GM21723 (cell line): ENCODE data around the gene EIF4E2.
"Not testable (repeated sequence)": the region's sequence is repeated elsewhere in the genome, so short reads cannot be mapped to it uniquely, and the experiment has no call there.

Source experiments
- ATAC-seq: cut with Tn5 transposase; IDR thresholded peaks from one replicate; pipeline ENCODE4 v1.9.1; 2021; ENCODE audit warnings: mild to moderate bottlenecking, moderate library complexity; ENCODE audit not compliant: unreplicated experiment

EIF4E2 gene

GRCh38 chr2:232521959-232522622, 28.4 kb upstream of the EIF4E2 start:
- no peak for ATAC-seq

- ATAC-seq = no peak
Measured at GRCh38 chr2:232522623-232523401, 27.7 kb upstream of the EIF4E2 start.

- no peak for ATAC-seq
Measured at GRCh38 chr2:232523402-232523681, 27.1 kb upstream of the EIF4E2 start.

DNA sequence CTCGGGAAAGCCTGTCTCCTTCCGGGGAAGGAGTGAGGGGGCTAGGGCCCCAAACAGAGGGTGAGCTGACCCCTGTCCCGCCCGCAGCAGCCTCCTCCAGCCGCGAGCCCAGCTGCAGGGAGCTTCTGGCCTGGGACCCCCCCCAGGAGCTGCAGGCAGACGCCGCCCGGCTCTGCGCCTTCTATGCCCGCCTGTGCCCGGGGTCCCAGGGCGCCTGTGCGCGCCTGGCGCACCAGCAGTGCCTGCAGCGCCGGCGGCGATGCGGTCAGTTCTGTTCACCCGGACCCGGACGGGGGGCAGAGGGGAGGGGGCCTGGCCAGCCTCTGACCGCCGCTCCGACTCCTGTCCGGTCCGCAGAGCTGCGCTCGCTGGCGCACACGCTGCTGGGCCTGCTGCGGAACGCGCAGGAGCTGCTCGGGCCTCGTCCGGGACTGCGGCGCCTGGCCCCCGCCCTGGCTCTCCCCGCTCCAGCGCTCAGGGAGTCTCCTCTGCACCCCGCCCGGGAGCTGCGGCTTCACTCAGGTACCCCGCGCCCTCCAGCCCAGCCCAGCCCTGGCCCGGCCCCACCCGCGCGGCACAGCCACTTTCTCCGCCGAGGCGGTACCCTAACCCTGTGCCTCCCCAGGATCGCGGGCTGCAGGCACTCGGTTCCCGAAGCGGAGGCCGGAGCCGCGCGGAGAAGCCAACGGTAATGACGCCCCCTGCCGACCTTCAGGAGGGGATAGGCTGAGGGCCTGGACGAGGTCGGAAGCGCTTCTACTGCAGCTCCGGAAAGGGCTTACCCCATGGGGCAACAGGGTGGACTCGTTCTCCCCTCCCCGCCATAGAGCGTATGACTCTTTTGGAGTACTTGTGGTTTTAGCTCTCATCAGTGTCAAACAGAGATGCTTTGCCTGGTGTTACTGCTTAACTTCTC, 26.5 kb upstream of the EIF4E2 start:
- no peak for ATAC-seq

GRCh38 chr2:232524771-232525170, 25.7 kb upstream of the EIF4E2 start:
- ATAC-seq = no peak

DNA sequence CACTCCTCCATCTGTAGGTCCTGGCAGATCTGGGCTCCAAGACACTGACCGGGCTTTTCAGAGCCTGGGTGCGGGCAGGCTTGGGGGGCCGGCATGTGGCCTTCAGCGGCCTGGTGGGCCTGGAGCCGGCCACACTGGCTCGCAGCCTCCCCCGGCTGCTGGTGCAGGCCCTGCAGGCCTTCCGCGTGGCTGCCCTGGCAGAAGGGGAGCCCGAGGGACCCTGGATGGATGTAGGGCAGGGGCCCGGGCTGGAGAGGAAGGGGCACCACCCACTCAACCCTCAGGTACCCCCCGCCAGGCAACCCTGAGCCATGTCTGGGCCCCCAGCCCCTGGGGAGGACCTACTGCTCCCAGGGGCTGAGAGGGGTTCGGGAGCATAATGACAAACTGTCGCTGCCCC, 25.3 kb upstream of the EIF4E2 start:
- no peak for ATAC-seq

DNA sequence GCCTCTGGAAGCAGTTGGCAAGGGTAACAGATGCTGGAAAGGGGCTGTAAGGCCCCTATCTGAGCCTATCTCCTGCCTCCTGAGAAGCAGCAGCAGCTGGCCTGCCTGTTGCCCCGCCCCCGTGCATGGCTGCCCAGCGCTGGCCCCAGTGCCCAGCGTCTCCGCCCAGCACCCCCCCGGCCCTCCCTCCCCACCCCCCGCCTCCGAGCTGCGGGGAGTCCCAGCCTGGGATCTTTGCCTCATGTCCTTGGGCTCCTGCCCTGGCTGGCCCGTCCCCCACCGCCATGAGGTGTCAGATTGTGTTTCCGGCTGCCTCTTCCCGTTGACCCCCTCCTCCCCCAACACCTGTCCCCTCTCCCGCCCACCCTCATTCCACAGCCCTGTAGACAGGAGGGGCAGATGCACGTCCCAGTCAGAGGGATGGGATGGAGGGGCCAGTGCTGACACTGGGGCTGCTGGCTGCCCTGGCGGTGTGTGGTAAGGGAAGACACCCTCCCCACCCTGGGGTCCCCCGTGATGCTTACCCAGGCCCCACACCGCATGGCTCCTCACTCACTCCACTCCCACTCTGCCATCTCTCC, 24.6 kb upstream of the EIF4E2 start, which contains the start of gene CHRND:
TSS of gene CHRND (plus strand) at position 370 of the 581 bp plus-strand sequence. CDS start at position 426, 56 bp downstream.
- no peak for ATAC-seq

DNA sequence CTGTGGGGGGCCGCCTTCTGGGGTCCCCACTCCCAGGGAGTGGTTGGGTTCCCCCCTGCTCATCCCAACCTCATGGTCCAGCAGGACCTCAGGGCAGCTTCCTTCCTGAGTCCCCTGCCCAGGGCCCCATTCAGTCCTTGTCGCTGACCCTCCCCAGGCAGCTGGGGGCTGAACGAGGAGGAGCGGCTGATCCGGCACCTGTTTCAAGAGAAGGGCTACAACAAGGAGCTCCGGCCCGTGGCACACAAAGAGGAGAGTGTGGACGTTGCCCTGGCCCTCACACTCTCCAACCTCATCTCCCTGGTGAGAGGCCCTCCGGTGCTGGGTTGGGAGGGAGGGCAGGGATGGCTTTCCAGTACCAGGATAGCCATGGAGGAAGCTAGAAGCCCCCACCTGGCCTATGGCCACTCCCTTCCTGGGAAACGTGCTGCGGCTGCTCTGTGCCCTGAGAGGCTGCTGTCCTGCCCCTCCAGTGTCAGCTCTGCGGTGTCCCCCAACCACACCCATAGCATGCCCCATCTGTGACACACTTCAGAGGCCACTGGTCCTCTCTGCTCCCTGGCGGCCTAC, 24.0 kb upstream of the EIF4E2 start:
- ATAC-seq = no peak

DNA sequence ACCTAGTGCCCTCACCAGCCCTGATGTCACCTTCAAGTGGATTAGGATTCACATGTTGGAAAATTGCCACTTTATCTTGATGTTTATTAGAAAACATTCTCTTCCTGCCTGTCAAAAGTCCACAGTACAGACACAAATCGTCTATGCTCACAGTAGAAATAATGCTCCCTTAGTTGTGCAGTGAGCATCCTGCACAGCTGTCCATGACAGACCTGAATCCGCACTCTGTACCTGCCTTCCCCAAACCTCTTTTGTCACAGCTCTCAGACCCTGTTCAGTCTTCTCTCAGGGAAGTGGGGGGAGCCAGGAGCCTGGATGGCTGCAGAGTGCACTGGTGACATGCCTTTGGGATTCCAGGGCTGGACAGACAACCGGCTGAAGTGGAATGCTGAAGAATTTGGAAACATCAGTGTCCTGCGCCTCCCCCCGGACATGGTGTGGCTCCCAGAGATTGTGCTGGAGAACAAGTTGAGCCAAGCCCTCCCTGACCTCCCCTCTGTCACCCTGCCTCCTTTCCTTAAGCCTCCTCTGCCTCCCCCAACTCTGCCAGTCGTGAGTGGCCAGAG, 22.5 kb upstream of the EIF4E2 start:
- no peak for ATAC-seq

DNA sequence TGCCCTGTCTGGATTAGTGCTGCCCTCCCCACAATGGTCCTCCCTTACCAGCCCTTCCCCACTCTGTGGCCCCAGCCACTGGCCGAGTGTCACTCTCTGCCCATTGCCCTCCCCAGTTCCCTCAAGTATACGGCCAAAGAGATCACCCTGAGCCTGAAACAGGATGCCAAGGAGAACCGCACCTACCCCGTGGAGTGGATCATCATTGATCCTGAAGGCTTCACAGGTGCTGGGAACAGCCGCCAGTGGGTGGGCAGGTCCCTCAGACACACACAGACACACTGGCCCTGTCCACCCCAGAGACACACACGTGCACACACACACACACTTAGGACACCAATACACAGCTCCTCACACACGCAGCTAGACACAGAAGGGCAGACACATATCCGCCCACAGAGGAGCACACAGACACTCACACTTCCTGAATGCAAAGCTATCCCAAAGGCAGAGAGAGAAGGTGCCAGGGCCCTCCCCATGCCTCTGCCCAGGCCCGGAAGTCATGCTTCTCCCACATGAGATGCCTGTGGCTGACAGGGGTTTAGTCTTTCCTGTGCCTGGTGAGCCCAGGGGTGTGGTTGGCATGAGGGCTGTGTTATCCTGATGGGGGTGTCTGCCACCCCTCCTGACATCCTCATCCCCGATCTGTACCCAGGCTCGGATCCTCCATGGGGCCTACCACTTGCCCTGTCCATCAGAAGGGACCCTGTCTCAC, 21.6 kb upstream of the EIF4E2 start:
- ATAC-seq = no peak

DNA sequence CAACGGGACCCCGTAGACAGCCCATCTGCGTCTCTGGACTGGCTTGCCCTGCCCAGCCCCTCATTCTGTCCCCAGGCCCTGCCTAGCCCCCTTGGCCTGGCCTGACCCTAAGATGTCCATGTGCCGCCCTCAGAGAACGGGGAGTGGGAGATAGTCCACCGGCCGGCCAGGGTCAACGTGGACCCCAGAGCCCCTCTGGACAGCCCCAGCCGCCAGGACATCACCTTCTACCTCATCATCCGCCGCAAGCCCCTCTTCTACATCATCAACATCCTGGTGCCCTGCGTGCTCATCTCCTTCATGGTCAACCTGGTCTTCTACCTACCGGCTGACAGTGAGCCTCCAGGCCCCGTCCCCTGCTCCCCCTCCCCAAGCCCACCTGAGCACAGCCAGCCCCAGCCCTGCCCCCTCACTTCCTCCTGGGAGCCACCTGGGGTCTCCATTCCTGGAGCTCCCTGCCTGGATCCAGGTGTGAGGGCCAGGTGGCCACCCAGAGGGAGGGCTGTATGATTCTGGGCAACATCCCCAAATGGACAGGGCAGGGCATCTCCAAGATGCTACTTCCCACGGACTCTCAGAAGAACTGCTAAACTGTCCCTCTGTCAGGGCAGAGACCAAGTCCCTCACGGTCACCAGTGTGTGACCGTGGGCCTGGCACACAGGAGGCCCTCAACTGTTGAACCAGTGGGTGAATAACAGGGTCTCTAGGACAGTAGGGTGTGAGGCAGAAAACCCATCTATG, 20.5 kb upstream of the EIF4E2 start:
- no peak for ATAC-seq

GRCh38 chr2:232530626-232531260, 19.7 kb upstream of the EIF4E2 start:
- no peak for ATAC-seq

- ATAC-seq = no peak
Measured at GRCh38 chr2:232532419-232532818, 18.1 kb upstream of the EIF4E2 start.

GRCh38 chr2:232532821-232533220, 17.7 kb upstream of the EIF4E2 start:
- not testable (repeated sequence) for ATAC-seq

DNA sequence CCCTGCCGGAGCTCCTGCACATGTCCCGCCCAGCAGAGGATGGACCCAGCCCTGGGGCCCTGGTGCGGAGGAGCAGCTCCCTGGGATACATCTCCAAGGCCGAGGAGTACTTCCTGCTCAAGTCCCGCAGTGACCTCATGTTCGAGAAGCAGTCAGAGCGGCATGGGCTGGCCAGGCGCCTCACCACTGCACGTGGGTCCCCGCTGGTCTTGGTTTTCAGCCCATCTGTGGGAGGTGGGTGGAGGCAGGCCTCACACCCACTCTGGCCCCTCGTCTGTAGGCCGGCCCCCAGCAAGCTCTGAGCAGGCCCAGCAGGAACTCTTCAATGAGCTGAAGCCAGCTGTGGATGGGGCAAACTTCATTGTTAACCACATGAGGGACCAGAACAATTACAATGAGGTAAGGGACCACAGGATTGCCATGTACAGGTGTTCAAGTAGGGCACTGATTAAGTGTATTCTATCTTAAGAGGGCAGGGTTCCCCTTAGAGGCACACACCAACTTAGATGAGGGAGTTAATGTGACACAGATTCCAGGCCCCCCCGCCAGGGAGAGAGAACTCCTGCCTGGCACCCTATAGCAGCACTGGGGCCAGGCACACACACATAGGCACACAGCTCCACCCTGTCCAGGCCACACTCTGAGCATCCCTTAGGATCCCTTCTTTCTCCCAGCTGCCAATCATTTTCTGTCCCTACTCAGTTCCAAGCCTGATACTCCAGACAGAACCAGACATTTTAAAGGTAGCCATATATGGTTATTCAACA, 16.4 kb upstream of the EIF4E2 start:
- no peak for ATAC-seq

GRCh38 chr2:232534940-232535651, 15.4 kb upstream of the EIF4E2 start:
- ATAC-seq = no peak

DNA sequence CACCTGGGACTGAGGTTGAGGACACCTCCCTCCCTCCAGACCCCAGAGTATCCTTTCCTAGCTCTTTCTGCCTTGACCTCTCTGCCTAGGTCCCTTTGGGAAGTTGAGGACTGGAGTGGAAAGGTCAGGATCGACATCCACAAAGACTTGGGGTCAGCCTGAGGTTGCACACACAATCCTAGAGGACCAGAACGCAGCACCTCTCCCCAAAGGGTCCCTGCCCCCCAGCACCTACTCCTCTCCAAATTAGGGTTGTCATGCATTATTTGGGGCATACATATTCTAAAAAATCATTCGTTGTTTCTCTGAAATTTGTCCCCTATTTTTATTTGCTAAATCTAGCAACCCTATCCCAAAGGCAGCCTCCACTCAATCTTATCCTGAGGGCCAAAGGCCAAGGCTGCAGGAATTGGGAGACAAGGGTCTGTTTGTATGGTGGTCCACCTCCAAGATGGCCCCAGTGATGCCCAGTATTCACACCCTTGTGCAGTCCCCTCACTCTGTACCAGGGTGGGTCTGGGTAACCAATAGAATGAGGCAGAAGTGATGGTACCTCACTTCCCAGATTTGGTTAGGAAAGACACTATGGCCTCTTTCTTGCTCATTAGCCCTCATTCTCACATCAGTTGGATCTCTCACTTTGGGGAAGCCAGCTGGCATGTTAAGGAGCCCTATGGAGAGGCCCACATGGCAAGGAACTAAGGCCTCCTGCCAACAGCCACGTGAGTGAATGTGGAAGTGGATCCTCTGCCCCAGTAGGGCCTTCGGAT, 14.5 kb upstream of the EIF4E2 start:
- no peak for ATAC-seq
